Mesenchymal stem cell (in vitro differentiated cells and primary cell): ENCODE measurements around the gene SLC46A1.

Experiments
- DNase-seq: peaks from one replicate; pipeline ENCODE4 v3.0.0-alpha.2; 2013
- H2AFZ ChIP-seq: one replicate; pipeline ENCODE4 v1.6.1; 2013; ENCODE audit warnings: low read depth, mild to moderate bottlenecking, control low read depth, inconsistent platforms, low read length, moderate library complexity
- H2AK5ac ChIP-seq: 2 replicates; pipeline ENCODE4 v1.6.1; 2013; ENCODE audit warnings: low read length, moderate library complexity, mild to moderate bottlenecking, inconsistent platforms; ENCODE audit not compliant: severe bottlenecking
- H2BK120ac ChIP-seq: one replicate; pipeline ENCODE4 v1.6.1; 2013; ENCODE audit warnings: low read depth, mild to moderate bottlenecking, inconsistent platforms, low read length, moderate library complexity
- H2BK12ac ChIP-seq, 2 experiments: one replicate each; pipeline ENCODE4 v1.6.1; 2013; ENCODE audit warnings: inconsistent platforms in 2 of 2, low read length in 2 of 2, mild to moderate bottlenecking in 2 of 2, moderate library complexity in 2 of 2, control low read depth in 1 of 2
- H2BK15ac ChIP-seq: one replicate; pipeline ENCODE4 v1.6.1; 2013; ENCODE audit warnings: mild to moderate bottlenecking, low read depth, inconsistent platforms; ENCODE audit not compliant: poor library complexity, severe bottlenecking
- H2BK5ac ChIP-seq: 2 replicates; pipeline ENCODE4 v1.6.1; 2013; ENCODE audit warnings: low read depth, mild to moderate bottlenecking, low read length, control low read depth, inconsistent platforms; ENCODE audit not compliant: poor library complexity, severe bottlenecking
- H3K14ac ChIP-seq, 2 experiments: one replicate each; pipeline ENCODE4 v1.6.1; 2013; ENCODE audit warnings: inconsistent platforms in 2 of 2, low read length in 2 of 2, control low read depth in 1 of 2, mild to moderate bottlenecking in 1 of 2, moderate library complexity in 1 of 2
- H3K18ac ChIP-seq, 2 experiments: one replicate each; pipeline ENCODE4 v1.6.1; 2013; ENCODE audit warnings: inconsistent platforms in 2 of 2, low read length in 2 of 2, control low read depth in 1 of 2, low read depth in 1 of 2, mild to moderate bottlenecking in 1 of 2
- H3K23ac ChIP-seq, 2 experiments: one replicate each; pipeline ENCODE4 v1.6.1; 2013; ENCODE audit warnings: inconsistent platforms in 2 of 2, low read length in 2 of 2, mild to moderate bottlenecking in 2 of 2, moderate library complexity in 2 of 2, control low read depth in 1 of 2
- H3K27ac ChIP-seq: 2 replicates; pipeline ENCODE4 v1.5.1; 2013; ENCODE audit warnings: mild to moderate bottlenecking, moderate library complexity, low read length, control low read depth, inconsistent platforms; ENCODE audit not compliant: poor library complexity, severe bottlenecking
- H3K27me3 ChIP-seq, 2 experiments: 2 replicates each; pipeline versions ENCODE4 v1.6.1 to v1.7.0; 2013; ENCODE audit warnings: low read length in 2 of 2, mild to moderate bottlenecking in 2 of 2, moderate library complexity in 2 of 2, control low read depth in 1 of 2, inconsistent platforms in 1 of 2; ENCODE audit not compliant: control insufficient read depth in 1 of 2, insufficient read depth in 1 of 2
- H3K36me3 ChIP-seq, 2 experiments: 2 replicates each; pipeline versions ENCODE4 v1.6.1 to v1.7.0; 2013; ENCODE audit warnings: low read length in 2 of 2, control low read depth in 1 of 2, inconsistent platforms in 1 of 2, low read depth in 1 of 2, mild to moderate bottlenecking in 1 of 2; ENCODE audit not compliant: insufficient read depth in 2 of 2, control insufficient read depth in 1 of 2
- H3K4ac ChIP-seq, 2 experiments: one replicate each; pipeline ENCODE4 v1.6.1; 2013; ENCODE audit warnings: inconsistent platforms in 2 of 2, low read length in 2 of 2, mild to moderate bottlenecking in 2 of 2, moderate library complexity in 2 of 2, control low read depth in 1 of 2, low read depth in 1 of 2
- H3K4me1 ChIP-seq: 2 replicates; pipeline ENCODE4 v1.6.1; 2013; ENCODE audit warnings: low read depth, low read length, control low read depth; ENCODE audit not compliant: control insufficient read depth, insufficient read depth
- H3K4me2 ChIP-seq: 2 replicates; pipeline ENCODE4 v1.6.1; 2013; ENCODE audit warnings: low read length, mild to moderate bottlenecking, inconsistent platforms; ENCODE audit not compliant: poor library complexity, severe bottlenecking
- H3K4me3 ChIP-seq, 2 experiments: 2 replicates each; pipeline versions ENCODE4 v1.5.1 to v1.7.0; 2013; ENCODE audit warnings: low read length in 2 of 2, mild to moderate bottlenecking in 2 of 2, control low read depth in 1 of 2, low read depth in 1 of 2; ENCODE audit not compliant: insufficient read depth in 1 of 2
- H3K79me1 ChIP-seq: replicated peaks from 2 replicates; pipeline ENCODE4 v1.6.1; 2013; ENCODE audit warnings: mild to moderate bottlenecking, control low read depth, low read length, inconsistent platforms; ENCODE audit not compliant: poor library complexity, severe bottlenecking
- H3K9ac ChIP-seq: 2 replicates; pipeline ENCODE4 v1.7.0; 2013; ENCODE audit warnings: mild to moderate bottlenecking, low read length, moderate library complexity
- H3K9me3 ChIP-seq: 2 replicates; pipeline ENCODE4 v1.7.0; 2013; ENCODE audit warnings: mild to moderate bottlenecking, low read length; ENCODE audit not compliant: control insufficient read depth
- H4K8ac ChIP-seq: one replicate; pipeline ENCODE4 v1.6.1; 2013; ENCODE audit warnings: inconsistent platforms, mild to moderate bottlenecking, low read length, moderate library complexity
- H4K91ac ChIP-seq: one replicate; pipeline ENCODE4 v1.6.1; 2013; ENCODE audit warnings: mild to moderate bottlenecking, low read length, inconsistent platforms
- WGBS: methylation state at CpG from one replicate; pipeline ENCODE4 v1.1.7; 2013; ENCODE audit warnings: mixed read lengths; 5-methylcytosine and 5-hydroxymethylcytosine counted together

SLC46A1 gene

GRCh38 chr17:28379814-28380801 lies 25.9 kb downstream of the SLC46A1 start:
- Histone ChIP-seq H2BK15ac (no peak overlapping the region), H3K4ac (no peak overlapping the region), H2AK5ac (no peak overlapping the region), H2BK120ac (no peak overlapping the region), H2BK12ac (no peak overlapping the region), H3K4me2 (no peak overlapping the region), H2AFZ (no peak overlapping the region), H3K27ac (no peak overlapping the region), H3K79me1 (peaks cover 1% of the 10 kb centered on the region), H3K4me1 (peaks cover 11% of the 10 kb centered on the region), H4K8ac (no peak overlapping the region), H3K23ac (no peak overlapping the region), H3K36me3 (peaks cover 3 to 15% of the 10 kb centered on the region in 2 experiments), H4K91ac (no peak overlapping the region), H3K4me3 (no peak overlapping the region), H2BK5ac (no peak overlapping the region), H3K9ac (no peak overlapping the region), H3K18ac (no peak overlapping the region), H3K9me3 (no peaks in the 10 kb centered on the region), H3K27me3 (peaks cover 16 to 33% of the 10 kb centered on the region in 2 experiments), H3K14ac (no peak overlapping the region)
- 86% methylated on average over 9 of the region's 10 CpGs for WGBS
- no peak for DNase-seq

- no peak for DNase-seq
- Histone ChIP-seq H3K4me3 (peak overlapping the region in 1 of 2 experiments; percentile 81), H2AK5ac (no peak overlapping the region), H3K23ac (no peak overlapping the region), H3K27me3 (peaks cover 0 to 11% of the 10 kb centered on the region in 2 experiments), H2BK5ac (no peak overlapping the region), H4K8ac (no peak overlapping the region), H3K27ac (no peak overlapping the region), H3K9ac (peak overlapping the region; percentile 78), H3K14ac (no peak overlapping the region), H2BK120ac (no peak overlapping the region), H3K4ac (no peak overlapping the region), H2BK12ac (no peak overlapping the region), H3K36me3 (peaks cover 0 to 8% of the 10 kb centered on the region in 2 experiments), H2BK15ac (no peak overlapping the region), H2AFZ (peak overlapping the region; percentile 7), H3K79me1 (no peaks in the 10 kb centered on the region), H3K18ac (no peak overlapping the region), H4K91ac (no peak overlapping the region), H3K9me3 (no peaks in the 10 kb centered on the region), H3K4me2 (no peak overlapping the region), H3K4me1 (peaks cover 21% of the 10 kb centered on the region)
- WGBS, result 94% methylated on average over 4 of the region's 6 CpGs
Observed at GRCh38 chr17:28372945-28373274, 33.1 kb downstream of the SLC46A1 start.

GRCh38 chr17:28372203-28372944 lies 33.6 kb downstream of the SLC46A1 start:
- no peaks in the 10 kb centered on the region for H3K79me1 ChIP-seq
- H3K27me3 ChIP-seq, result peaks cover 0 to 11% of the 10 kb centered on the region in 2 experiments
- peak overlapping the region; percentile 63 to 80 for H3K18ac ChIP-seq
- H3K9me3 ChIP-seq, result no peaks in the 10 kb centered on the region
- peak overlapping the region in 1 of 2 experiments; percentile 76 for H3K14ac ChIP-seq
- peak overlapping the region in 1 of 2 experiments; percentile 47 for H3K4ac ChIP-seq
- H2BK120ac ChIP-seq, result no peak overlapping the region
- H3K27ac ChIP-seq, result no peak overlapping the region
- H2BK15ac ChIP-seq, result no peak overlapping the region
- H3K4me2 ChIP-seq, result peak overlapping the region; percentile 87
- WGBS, result 32% methylated on average over 26 of the region's 53 CpGs
- H3K4me1 ChIP-seq, result peaks cover 21% of the 10 kb centered on the region
- H3K9ac ChIP-seq, result peak overlapping the region; percentile 78
- H2BK5ac ChIP-seq, result no peak overlapping the region
- peak; percentile 26 for DNase-seq
- H3K36me3 ChIP-seq, result peaks cover 0 to 11% of the 10 kb centered on the region in 2 experiments
- peak overlapping the region; percentile 25 for H4K8ac ChIP-seq
- peak overlapping the region in 1 of 2 experiments; percentile 78 for H3K23ac ChIP-seq
- no peak overlapping the region for H2AK5ac ChIP-seq
- no peak overlapping the region for H2BK12ac ChIP-seq
- H2AFZ ChIP-seq, result peak overlapping the region; percentile 7
- H4K91ac ChIP-seq, result no peak overlapping the region
- H3K4me3 ChIP-seq, result peak overlapping the region; percentile 54 to 81
